Measurements from ENCODE around the gene SERINC2. TPM values are rescaled to one million over a fixed set of nuclear protein-coding genes. Genes with fewer than 3 reads are reported as not detected.
"Not testable (repeated sequence)": the region's sequence is repeated elsewhere in the genome, so short reads cannot be mapped to it uniquely, and the experiment has no call there.

The SERINC2 gene
- total RNA-seq, 1 experiment from 2014 or later: 17.1 TPM

DNA sequence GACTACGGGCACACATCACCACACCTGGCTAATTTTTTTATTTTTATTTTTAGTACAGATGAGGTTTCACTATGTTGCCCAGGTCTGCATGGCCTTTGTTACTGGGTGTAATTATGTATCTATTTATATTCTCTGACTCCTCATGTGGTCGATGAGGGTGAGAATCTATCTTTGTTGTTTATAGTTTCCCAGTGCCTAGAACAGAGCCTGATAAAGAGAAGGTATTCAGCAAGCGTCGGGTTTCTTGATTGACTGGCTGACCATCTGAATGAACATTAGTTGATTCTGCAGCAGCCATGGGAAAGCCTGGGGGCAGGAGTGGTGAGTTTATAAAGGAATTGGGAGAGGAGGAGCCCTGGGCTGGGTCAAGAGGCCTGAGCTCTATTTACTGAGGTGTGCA is 28.5 kb downstream of the SERINC2 start:
- no peak overlapping the region for H3K27ac ChIP-seq
- H3K27me3 ChIP-seq: peaks cover 8% of the 10 kb centered on the region; the same call in 1 of the 2 replicates
- 0 out of 2 replicates have a peak, but pooled peaks cover 6% of the 10 kb centered on the region for H3K9me3 ChIP-seq (replicated peaks)
- H3K36me3 ChIP-seq: no peaks in the 10 kb centered on the region
- no peak overlapping the region for H3K4me3 ChIP-seq
- H3K4me1 ChIP-seq: no peaks in the 10 kb centered on the region
- no peak for DNase-seq

DNA sequence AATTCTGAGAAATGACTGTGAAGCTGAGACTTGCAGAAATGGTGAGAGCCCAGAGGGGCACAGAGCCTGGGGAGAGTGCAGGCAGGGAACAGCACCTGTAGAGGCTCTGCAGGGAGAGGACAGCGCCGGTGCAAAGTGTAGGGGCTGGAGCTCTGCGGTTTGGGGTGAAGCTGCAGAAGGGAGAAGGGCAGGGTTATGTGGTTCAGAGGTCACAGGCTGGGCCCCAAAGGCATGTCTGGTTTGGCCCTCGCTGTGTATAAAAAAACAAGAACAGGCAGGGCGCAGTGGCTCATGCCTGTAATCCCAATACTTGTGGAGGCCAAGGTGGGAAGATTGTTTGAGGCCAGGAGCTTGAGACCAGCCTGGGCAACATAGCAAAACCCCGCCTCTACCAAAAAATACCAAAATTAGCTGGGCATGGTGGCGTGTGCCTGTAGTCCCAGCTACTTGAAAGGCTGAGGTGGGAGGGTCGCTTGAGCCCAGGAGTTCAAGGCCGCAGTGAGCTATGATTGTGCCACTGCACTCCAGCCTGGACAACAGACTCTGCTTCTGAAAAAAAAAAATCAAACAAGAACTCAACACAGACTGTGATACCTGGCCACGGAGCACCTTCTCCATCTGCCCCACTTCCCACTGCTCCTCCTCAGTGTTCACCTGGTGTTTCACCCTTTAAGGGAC is 29.1 kb downstream of the SERINC2 start:
- Histone ChIP-seq H3K9me3 (replicated peaks) (0 out of 2 replicates have a peak, but pooled peaks cover 6% of the 10 kb centered on the region), H3K27me3 (peaks cover 8% of the 10 kb centered on the region; the same call in 1 of the 2 replicates), H3K4me3 (no peak overlapping the region), H3K27ac (no peak overlapping the region), H3K36me3 (no peaks in the 10 kb centered on the region), H3K4me1 (no peaks in the 10 kb centered on the region)
- no peak for DNase-seq

DNA sequence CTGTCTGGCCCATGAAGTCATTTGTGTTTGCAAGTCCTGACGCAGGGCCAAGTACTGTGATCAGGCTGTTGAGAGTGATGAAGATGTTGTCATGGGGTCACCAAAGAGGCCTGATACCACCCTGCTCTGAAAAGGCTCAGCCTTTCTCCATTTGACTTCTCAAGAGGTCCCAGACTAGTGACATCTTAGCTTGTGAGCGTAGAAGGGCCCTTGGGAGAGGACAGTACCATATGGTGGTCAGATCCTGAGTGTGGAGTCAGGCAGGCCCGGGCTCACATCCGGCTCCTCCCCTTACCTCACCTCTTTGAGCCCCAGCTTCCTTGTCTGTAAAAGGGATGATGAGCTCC is 29.6 kb downstream of the SERINC2 start:
- no peak for DNase-seq
- Histone ChIP-seq H3K4me3 (no peak overlapping the region), H3K27me3 (peaks cover 8% of the 10 kb centered on the region; the same call in 1 of the 2 replicates), H3K9me3 (replicated peaks) (0 out of 2 replicates have a peak, but pooled peaks cover 6% of the 10 kb centered on the region), H3K27ac (no peak overlapping the region), H3K36me3 (no peaks in the 10 kb centered on the region), H3K4me1 (no peaks in the 10 kb centered on the region)

DNA sequence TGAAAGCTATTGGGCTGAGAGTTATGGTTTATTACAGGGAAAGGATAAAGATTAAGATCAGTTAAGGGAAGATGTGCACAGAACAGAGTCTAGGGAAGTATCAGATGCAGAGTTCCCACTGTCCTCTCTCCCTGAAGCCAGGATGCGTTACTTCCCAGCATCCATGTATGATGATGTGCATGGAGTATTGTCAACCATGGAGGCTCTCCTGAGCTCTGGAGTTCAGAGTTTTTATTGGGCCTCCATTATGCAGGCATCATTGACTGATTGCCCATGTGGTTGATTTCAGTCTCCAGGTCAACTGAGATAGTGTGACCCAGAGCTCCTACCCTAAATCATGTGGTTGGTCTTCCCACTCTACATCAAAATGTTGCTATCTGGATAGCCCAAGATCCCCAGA is 30.7 kb downstream of the SERINC2 start:
- H3K4me3 ChIP-seq: no peak overlapping the region
- no peak for DNase-seq
- no peaks in the 10 kb centered on the region for H3K4me1 ChIP-seq
- H3K27me3 ChIP-seq: 0 out of 2 replicates have a peak, but pooled peaks cover 5% of the 10 kb centered on the region
- H3K36me3 ChIP-seq: no peaks in the 10 kb centered on the region
- no peak overlapping the region for H3K27ac ChIP-seq
- 0 out of 2 replicates have a peak, but pooled peaks cover 6% of the 10 kb centered on the region for H3K9me3 ChIP-seq (replicated peaks)

DNA sequence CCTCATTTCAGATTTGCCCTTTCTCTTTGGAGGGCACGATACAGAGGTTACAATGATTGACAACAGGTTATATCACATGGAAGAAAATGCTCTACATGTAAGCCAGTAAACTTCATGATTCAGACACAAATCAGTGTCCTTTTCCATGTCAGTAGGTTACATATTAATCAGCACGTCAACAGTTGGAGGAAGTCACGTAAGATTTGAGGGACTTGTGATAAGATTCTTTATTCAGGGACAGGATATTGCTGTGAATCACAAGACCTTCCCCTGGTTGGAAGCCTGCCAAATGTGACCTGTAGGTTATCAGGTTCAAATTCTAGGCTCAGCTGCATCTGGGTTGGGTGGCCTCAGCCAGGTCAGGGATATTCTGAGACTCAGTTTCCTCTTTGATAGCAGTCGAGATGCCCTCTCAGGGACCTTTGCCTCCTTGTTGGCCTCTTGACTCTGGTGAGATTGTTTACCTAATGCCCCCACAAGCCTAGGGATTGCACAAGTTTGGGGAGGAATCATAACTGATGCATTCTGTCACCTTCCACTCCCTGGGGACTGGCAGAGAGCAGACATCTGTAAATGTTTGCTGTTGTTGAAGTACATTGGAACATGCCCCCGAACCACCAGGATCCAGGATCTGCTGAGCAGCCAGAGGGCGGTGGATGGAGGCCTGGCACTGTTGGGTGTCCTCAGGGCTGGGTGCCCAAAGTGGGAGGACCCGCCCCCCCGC is 31.9 kb downstream of the SERINC2 start:
- Histone ChIP-seq H3K9me3 (replicated peaks) (0 out of 2 replicates have a peak, but pooled peaks cover 6% of the 10 kb centered on the region), H3K4me1 (no peaks in the 10 kb centered on the region), H3K27me3 (no peaks in the 10 kb centered on the region), H3K36me3 (no peaks in the 10 kb centered on the region), H3K4me3 (no peak overlapping the region), H3K27ac (no peak overlapping the region)
- DNase-seq: no peak

DNA sequence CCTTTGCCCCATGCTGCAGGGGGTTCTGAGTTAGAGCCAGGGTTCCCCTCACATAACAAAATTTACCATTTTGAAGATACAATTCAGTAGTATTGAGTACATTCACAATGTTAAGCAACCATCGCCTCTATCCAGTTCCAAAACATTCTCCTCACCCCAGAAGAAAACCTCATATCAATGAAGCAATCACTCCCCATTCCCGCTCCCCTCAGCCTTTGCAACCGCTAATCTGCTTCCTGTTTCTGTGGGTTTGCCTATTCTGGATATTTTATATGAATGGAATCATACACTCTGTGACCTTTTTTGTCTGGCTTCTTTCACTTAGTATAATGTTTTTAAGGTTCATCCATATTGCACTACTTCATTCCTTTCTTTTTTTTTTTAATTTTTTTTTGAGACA is 32.9 kb downstream of the SERINC2 start:
- DNase-seq: no peak
- no peaks in the 10 kb centered on the region for H3K36me3 ChIP-seq

DNA sequence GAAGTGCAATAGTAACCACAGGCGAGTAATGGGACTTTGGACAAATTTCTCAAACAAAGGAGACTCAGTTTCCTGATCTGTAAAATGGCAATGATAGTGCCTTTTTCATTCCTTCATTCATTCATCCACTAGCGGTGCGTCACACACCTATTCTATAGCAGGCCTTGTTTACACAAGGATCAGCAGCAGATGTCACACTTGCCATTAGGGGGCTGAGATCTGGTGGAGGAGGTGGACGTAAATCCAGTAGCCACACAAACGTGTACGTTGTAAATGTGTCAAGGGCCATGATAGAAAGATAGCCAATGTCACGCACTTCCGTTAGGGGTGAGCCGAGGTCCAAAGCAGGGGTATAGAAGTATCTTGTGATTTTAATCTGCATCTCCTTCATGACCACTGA is 34.2 kb downstream of the SERINC2 start:
- Histone ChIP-seq H3K4me3 (no peak overlapping the region), H3K27me3 (no peaks in the 10 kb centered on the region), H3K4me1 (no peaks in the 10 kb centered on the region), H3K27ac (no peak overlapping the region), H3K36me3 (no peaks in the 10 kb centered on the region), H3K9me3 (replicated peaks) (0 out of 2 replicates have a peak, but pooled peaks cover 6% of the 10 kb centered on the region)
- no peak for DNase-seq

More for the DNA sequence above, 32.9 kb downstream of the SERINC2 start:
- Histone ChIP-seq H3K27ac (no peak overlapping the region), H3K4me1 (no peaks in the 10 kb centered on the region), H3K4me3 (no peak overlapping the region), H3K27me3 (no peaks in the 10 kb centered on the region), H3K9me3 (replicated peaks) (0 out of 2 replicates have a peak, but pooled peaks cover 6% of the 10 kb centered on the region)

DNA sequence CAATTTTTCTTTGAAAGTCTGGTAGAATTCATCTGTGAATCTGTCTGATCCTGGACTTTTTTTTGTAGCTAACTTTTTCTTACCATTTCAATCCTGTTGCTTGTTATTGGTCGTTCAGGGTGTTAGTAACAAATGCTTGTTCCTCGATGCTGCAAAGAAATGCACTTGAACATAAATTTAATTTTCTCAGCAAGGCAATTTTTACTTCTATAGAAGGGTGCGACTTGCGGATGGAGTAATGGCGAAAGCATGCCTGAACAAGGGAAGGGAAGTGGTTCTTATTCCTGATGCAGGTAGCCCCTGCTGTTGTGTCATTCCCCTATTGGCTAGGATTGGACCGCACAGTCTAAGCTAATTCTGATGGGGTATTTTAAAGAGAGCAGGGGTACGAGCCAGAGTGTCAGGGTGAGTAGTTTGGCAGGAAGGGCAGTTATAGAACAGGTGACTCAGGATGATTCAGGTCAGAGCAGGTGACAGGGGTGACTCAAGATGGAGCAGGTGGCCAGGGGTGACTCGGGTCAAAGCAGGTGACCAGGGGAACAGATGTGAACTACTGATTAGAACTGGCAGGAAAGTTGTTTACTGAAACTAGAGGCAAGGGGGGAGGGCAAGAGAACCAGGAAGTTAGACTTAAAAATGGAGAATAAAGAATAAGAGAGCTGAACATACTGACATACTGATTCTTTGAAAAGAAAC is 40.5 kb downstream of the SERINC2 start:
- H3K4me3 ChIP-seq: no peak overlapping the region
- no peaks in the 10 kb centered on the region for H3K4me1 ChIP-seq

DNA sequence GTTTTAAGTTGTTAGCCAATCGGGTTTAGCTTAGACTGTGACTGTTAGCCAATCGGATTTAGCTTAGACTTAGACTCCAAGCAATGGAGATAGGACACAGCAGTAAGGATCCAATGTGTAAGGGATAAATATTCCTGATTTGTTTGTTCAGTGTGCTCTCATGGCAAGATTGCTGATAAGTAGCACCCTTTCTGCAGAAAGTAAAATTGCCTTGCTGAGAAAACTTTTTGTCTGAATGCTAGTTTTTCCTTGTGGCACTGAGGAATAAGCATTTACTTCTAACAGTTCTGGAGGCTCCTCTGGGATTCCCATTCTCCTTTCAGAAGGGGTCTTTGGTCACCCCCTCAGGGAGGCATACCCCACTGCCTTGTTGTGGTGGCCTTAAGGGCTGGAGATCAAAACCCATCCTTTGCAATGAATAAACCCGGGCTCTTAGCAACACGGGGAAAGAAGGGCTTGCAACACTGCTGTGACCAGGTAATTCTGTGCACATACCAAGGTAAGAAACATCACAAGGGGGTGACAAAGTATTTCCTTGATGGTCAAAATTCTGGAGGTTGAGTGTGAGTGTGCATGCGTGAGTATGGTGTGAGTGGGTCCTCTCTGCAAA is 45.4 kb downstream of the SERINC2 start:
- Histone ChIP-seq H3K9me3 (replicated peaks) (peaks cover 20% of the 10 kb centered on the region), H3K4me3 (no peak overlapping the region), H3K27ac (no peak overlapping the region), H3K36me3 (no peaks in the 10 kb centered on the region), H3K4me1 (no peaks in the 10 kb centered on the region), H3K27me3 (no peaks in the 10 kb centered on the region; the same call in 1 of the 2 replicates)
- DNase-seq: no peak

More for the DNA sequence above, 40.5 kb downstream of the SERINC2 start:
- Histone ChIP-seq H3K9me3 (replicated peaks) (peaks cover 16% of the 10 kb centered on the region), H3K27ac (no peak overlapping the region), H3K36me3 (no peaks in the 10 kb centered on the region), H3K27me3 (no peaks in the 10 kb centered on the region)
- DNase-seq: no peak

DNA sequence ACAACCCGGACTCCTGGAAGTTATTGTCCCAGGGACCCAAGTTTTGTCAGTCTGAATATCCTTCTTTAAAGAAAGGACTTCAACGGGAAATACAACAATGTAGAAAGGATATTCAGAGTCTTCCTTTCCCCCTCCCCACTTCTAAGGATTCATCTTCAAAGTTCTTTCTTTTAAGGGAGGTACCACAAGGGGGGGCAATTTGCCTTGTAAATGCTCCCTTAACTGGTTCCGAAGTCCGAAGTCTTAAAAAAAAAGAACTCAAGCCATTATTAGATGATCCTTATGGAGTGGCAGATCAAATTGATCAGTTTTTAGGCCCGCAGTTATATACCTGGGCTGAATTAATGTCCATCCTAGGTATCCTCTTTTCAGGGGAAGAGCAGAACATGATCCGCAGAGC is 47.0 kb downstream of the SERINC2 start:
- Histone ChIP-seq H3K36me3 (no peaks in the 10 kb centered on the region), H3K4me1 (no peaks in the 10 kb centered on the region), H3K27ac (no peak overlapping the region), H3K9me3 (replicated peaks) (peaks cover 20% of the 10 kb centered on the region), H3K27me3 (no peaks in the 10 kb centered on the region; the same call in 1 of the 2 replicates), H3K4me3 (no peak overlapping the region)
- DNase-seq: no peak

DNA sequence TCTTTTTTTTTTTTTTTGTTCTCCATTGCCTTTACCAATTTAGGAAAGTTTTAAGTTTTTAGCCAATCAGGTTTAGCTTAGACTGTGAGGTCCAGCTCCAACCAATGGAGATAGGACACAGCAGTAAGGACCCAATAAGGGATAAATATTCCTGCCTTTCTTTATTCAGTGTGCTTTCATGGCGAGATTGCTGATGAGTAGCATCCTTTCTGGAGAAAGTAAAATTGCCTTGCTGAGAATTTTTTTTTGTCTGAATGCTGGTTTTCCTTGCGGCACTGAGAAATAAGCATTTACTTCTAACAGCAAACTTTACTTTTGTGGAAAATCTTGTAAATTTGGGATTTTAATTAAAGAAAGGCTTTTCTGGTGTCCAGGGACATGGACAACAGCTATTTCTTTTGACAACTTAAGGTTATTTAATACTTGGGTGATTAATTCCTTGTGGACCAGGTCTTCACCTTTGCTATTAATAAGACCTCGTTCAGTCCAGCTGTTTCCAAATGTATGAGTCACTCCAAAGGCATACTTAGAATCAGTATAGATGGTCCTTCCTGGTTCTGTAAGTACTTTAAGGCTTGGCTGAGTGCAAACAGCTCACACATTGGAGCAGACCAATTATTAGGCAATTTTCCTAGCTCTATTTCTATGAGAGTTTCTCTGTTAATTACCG is 54.1 kb downstream of the SERINC2 start:
- no peak for DNase-seq
- H3K36me3 ChIP-seq: no peaks in the 10 kb centered on the region
- H3K27ac ChIP-seq: no peak overlapping the region
- H3K27me3 ChIP-seq: no peaks in the 10 kb centered on the region; the same call in 1 of the 2 replicates
- no peak overlapping the region for H3K4me3 ChIP-seq
- no peaks in the 10 kb centered on the region; the same call in 1 of the 2 replicates for H3K9me3 ChIP-seq (replicated peaks)
- H3K4me1 ChIP-seq: no peaks in the 10 kb centered on the region

DNA sequence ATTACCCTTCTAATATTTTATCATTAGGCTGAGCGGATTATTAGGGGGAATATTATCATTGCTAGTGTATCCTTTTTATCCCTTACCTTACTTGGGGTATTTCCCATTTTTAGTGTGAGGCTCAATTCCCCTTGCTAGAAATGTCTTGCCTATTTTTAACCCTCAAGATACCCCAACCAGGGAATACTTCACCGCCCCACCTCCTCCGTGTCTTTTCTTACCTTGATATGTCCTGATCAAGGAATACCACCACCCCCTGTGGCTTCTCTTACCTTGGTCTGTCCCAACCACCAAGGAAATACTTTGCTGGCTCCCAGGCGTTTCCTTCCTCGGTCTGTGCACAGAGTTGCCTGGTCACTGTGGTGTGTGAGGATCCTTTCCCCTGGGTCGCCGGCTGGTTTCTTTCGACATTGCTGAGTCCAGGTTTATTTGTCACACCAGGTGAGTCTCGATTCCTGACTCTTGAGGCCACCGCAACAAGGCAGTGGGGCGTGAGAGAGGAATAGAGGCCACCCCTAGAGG is 57.8 kb downstream of the SERINC2 start:
- Histone ChIP-seq H3K27me3 (no peaks in the 10 kb centered on the region; the same call in 1 of the 2 replicates), H3K9me3 (replicated peaks) (no peaks in the 10 kb centered on the region; the same call in 1 of the 2 replicates), H3K27ac (no peak overlapping the region), H3K4me1 (no peaks in the 10 kb centered on the region), H3K36me3 (no peaks in the 10 kb centered on the region), H3K4me3 (no peak overlapping the region)
- DNase-seq: no peak

DNA sequence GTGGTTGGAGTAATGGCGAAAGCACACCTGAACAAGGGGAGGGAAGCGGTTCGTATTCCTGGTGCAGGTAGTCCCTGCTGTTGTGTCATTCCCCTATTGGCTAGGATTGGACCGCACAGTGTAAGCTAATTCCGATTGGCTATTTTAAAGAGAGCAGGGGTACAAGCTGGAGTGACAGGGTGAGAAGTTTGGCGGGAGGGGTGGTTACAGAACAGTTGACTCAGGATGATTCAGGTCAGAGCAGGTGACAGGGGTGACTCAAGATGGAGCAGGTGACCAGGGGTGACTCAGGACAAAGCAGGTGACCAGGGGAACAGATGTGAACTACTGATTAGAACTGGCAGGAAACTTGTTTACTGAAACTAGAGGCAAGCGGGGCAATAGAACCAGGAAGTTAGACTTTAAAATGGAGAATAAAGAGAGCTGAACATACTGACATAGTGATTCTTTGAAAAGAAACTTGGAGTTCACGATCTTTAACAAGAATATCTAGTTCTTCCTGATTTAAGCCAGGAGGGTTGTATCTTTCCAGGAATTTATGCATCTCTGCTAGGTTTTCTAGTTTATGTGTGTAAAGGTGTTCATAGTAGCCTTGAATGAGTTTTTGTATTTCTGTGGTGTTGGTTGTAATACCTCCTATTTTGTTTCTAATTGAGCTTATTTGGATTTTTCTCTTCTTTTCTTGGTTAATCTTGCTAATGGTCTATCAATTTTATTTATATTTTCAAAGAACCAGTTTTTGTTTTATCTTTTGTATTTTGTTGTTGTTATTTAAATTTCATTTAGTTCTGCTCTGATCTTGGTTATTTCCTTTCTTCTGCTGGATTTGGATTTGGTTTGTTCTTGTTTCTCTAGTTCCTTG is 58.7 kb downstream of the SERINC2 start:
- H3K4me1 ChIP-seq; H3K27ac ChIP-seq; H3K36me3 ChIP-seq; DNase-seq; H3K9me3 ChIP-seq (replicated peaks); H3K4me3 ChIP-seq; H3K27me3 ChIP-seq: not testable (repeated sequence)

Measured in SJCRH30 (cell line).